Measurements from ENCODE around the gene DCAF8.

DCAF8 gene

DNA sequence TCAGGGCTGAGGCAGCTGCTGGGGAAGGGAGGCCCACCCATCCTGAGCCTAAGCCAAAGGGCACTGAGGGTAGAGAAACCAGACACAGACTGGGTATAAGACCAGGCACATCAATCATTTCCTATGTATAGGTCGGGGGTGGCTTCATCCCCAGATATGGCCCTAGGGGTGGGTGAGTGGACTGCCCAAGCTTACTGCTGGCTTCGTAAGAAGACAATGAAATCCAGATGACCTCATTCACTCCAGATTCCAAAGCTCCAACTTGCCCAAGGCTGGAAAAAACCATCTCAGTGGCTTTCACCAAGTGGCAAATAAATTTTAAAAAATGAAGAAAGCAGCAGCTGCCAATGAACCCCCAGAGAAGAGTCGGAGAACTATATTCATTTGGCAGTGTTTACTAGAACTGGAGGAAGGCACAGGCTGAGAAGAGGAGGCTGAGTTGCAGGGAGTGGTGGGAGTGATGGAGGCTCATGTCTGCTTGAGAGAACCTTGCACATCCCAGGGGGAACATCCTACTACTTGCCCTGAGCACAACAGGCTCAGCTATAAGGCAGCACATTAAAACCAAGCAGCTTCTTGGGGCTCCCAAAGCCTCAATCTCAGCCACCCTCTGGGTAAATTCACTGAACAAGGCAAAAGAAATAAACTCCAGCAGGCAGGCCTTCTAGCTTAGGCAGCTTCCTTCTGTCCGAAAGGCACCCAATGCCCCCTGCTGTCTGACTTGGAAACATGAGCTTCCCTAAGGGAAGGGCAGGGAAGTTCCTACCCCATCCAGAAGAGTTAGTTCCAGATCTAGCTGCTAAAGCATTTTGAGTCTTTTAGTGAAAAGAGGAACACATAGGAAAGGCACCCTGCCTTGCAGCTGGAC lies 43.1 kb downstream of the DCAF8 start (continued):
- TF ChIP-seq ZFP3 (CRISPR knock-in tag; IDR thresholded peaks at IDR 0.05) (no peak), ISL1 (CRISPR knock-in tag; IDR thresholded peaks at IDR 0.05) (no peak), PATZ1 (CRISPR knock-in tag; IDR thresholded peaks at IDR 0.05; ENCODE audit: borderline replicate concordance) (no peak)

DNA sequence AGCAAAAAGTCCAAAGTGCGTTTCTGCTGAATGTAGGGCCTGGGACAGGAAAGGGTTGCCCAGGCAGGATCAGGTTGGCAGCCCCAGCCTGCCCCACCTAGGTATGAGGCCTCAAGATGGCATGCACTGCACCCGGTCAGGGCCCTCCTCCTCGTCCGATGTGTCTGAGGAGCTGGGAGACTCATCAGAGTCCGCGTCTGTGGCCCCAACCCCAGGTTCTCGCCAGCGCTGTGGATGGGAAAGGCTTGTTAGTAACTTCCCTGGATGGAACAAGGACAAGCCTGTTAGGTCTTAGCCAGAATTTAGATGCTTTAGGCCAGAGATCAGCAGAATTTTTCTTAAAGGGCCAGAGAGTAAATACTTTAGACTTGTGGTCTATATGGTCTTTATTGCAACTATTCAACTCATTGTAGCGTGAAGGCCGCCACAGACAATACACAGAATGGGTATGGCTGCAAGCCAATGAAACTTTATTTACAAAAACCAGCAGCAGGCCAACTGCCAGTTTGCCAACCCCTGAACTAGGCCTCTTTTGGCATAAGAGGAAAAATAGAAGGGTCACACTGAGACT lies 44.8 kb downstream of the DCAF8 start:
- ATAC-seq = no peak; the same call in 2 of the 3 replicates
- TF ChIP-seq ISL1 (CRISPR knock-in tag; IDR thresholded peaks at IDR 0.05) (no peak), PPARA (CRISPR knock-in tag; IDR thresholded peaks at IDR 0.05; ENCODE audit: borderline replicate concordance) (no peak), ARNTL (CRISPR knock-in tag; IDR thresholded peaks at IDR 0.05; ENCODE audit: borderline replicate concordance, low read depth) (no peak), RARB (CRISPR knock-in tag; IDR thresholded peaks at IDR 0.05) (no peak), CREB5 (CRISPR knock-in tag; IDR thresholded peaks at IDR 0.05; ENCODE audit: low read depth) (no peak), CSDC2 (CRISPR knock-in tag; IDR thresholded peaks at IDR 0.05) (no peak), TOX (CRISPR knock-in tag; IDR thresholded peaks at IDR 0.05; ENCODE audit: borderline replicate concordance) (no peak), SNAI2 (CRISPR knock-in tag; IDR thresholded peaks at IDR 0.05) (no peak), TSHZ2 (CRISPR knock-in tag; IDR thresholded peaks at IDR 0.05) (no peak), PATZ1 (CRISPR knock-in tag; IDR thresholded peaks at IDR 0.05; ENCODE audit: borderline replicate concordance) (no peak), ESRRG (CRISPR knock-in tag; IDR thresholded peaks at IDR 0.05) (no peak), ZFP30 (CRISPR knock-in tag; IDR thresholded peaks at IDR 0.05) (no peak), ZC3H10 (CRISPR knock-in tag; IDR thresholded peaks at IDR 0.05) (no peak), ZNF8 (CRISPR knock-in tag; IDR thresholded peaks at IDR 0.05) (no peak), BACH2 (CRISPR knock-in tag; IDR thresholded peaks at IDR 0.05; ENCODE audit: borderline replicate concordance) (no peak), ZFP3 (CRISPR knock-in tag; IDR thresholded peaks at IDR 0.05) (no peak), GLIS3 (CRISPR knock-in tag; IDR thresholded peaks at IDR 0.05) (no peak)
- TF ChIP-seq, protein P1, sequence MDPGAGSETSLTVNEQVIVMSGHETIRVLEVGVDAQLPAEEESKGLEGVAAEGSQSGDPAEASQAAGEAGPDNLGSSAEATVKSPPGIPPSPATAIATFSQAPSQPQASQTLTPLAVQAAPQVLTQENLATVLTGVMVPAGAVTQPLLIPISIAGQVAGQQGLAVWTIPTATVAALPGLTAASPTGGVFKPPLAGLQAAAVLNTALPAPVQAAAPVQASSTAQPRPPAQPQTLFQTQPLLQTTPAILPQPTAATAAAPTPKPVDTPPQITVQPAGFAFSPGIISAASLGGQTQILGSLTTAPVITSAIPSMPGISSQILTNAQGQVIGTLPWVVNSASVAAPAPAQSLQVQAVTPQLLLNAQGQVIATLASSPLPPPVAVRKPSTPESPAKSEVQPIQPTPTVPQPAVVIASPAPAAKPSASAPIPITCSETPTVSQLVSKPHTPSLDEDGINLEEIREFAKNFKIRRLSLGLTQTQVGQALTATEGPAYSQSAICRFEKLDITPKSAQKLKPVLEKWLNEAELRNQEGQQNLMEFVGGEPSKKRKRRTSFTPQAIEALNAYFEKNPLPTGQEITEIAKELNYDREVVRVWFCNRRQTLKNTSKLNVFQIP (CRISPR knock-in tag; IDR thresholded peaks at IDR 0.05; ENCODE audit: borderline replicate concordance, low read depth) = no peak
- TF ChIP-seq, protein P2, sequence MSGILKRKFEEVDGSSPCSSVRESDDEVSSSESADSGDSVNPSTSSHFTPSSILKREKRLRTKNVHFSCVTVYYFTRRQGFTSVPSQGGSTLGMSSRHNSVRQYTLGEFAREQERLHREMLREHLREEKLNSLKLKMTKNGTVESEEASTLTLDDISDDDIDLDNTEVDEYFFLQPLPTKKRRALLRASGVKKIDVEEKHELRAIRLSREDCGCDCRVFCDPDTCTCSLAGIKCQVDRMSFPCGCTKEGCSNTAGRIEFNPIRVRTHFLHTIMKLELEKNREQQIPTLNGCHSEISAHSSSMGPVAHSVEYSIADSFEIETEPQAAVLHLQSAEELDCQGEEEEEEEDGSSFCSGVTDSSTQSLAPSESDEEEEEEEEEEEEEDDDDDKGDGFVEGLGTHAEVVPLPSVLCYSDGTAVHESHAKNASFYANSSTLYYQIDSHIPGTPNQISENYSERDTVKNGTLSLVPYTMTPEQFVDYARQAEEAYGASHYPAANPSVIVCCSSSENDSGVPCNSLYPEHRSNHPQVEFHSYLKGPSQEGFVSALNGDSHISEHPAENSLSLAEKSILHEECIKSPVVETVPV (CRISPR knock-in tag; IDR thresholded peaks at IDR 0.05) = no peak
